HCT116 (cell line): ENCODE measurements around the gene KHDC4. TPM values are rescaled to one million over a fixed set of nuclear protein-coding genes. Genes with fewer than 3 reads are reported as not detected.

Experiments used
- ATAC-seq: fragments of 200-7000 bp; cut with Tn5 transposase; 2 replicates; pipeline ENCODE4 v1.9.1; 2020; ENCODE audit warnings: mild to moderate bottlenecking, moderate library complexity
- BruUV-seq: library from RNA; stranded (reverse); fragments of 400-500 nt; replicated peaks from 2 replicates; lab custom pipeline; 2021; lab: Mats Ljungman, UMichigan
- CTCF ChIA-PET: fragments of 300-600 bp; sonication (Branson Sonifier 250); formaldehyde crosslinking; loops from one replicate; lab custom pipeline; 2021; ENCODE audit warnings: antibody characterized with exemption; lab: Charles Lee
- POLR2A ChIA-PET: fragments of 300-600, 350-600 bp; sonication (Branson Sonifier 250); formaldehyde crosslinking; loops from one replicate; lab custom pipeline; 2021; ENCODE audit warnings: antibody characterized with exemption; lab: Charles Lee
- RAD21 ChIA-PET, 2 experiments: fragments of 300-600 bp; sonication (Branson Sonifier 250); formaldehyde crosslinking; loops; one replicate each; lab custom pipeline; 2023; ENCODE audit warnings: low total read pairs in 2 of 2; ENCODE audit not compliant: uncharacterized antibody in 2 of 2, unreplicated experiment in 2 of 2, low non-redundant PET in 1 of 2; lab: Charles Lee
- DNase-seq: peaks from one replicate; pipeline ENCODE4 v3.0.0-alpha.2; 2010; ENCODE audit warnings: low read depth, low spot score
- H2AFZ ChIP-seq: fragments of 200-600 bp; shearing (Covaris generic), sonication (generic); 2 replicates; pipeline ENCODE4 v1.6.1; 2017; ENCODE audit warnings: low read depth, mixed run types, mixed read lengths, antibody characterized with exemption, low read length; ENCODE audit not compliant: poor library complexity, severe bottlenecking
- H3K27ac ChIP-seq: 2 replicates; pipeline ENCODE4 v1.5.1; 2012; ENCODE audit warnings: low read depth, low read length
- H3K27me3 ChIP-seq: fragments of 200-600 bp; sonication (generic); 2 replicates; pipeline ENCODE4 v1.6.1; 2016; ENCODE audit warnings: mixed run types, low read length, mixed read lengths; ENCODE audit not compliant: insufficient read depth
- H3K36me3 ChIP-seq, 2 experiments: fragments of 200-500 bp in 1 of 2; fragments of 200-600 bp in 1 of 2; sonication (Bioruptor generic) in 1 of 2; sonication (generic) in 1 of 2; 2 replicates each; pipeline versions ENCODE4 v1.5.1 to v1.6.1; 2014 to 2016; ENCODE audit warnings: low read length in 2 of 2, inconsistent platforms in 1 of 2, mixed read lengths in 1 of 2, mixed run types in 1 of 2; ENCODE audit not compliant: insufficient read depth in 2 of 2, control insufficient read depth in 1 of 2
- H3K4me1 ChIP-seq, 2 experiments: fragments of 200-600 bp in 1 of 2; sonication (generic) in 1 of 2; 2 replicates each; pipeline versions ENCODE4 v1.5.1 to v1.6.1; 2012 to 2017; ENCODE audit warnings: low read length in 2 of 2, inconsistent platforms in 1 of 2, mild to moderate bottlenecking in 1 of 2, mixed read lengths in 1 of 2, mixed run types in 1 of 2, moderate library complexity in 1 of 2; ENCODE audit not compliant: insufficient read depth in 2 of 2, control insufficient read depth in 1 of 2
- H3K4me2 ChIP-seq: fragments of 200-600 bp; sonication (generic); 2 replicates; pipeline ENCODE4 v1.6.1; 2017; ENCODE audit warnings: mixed run types, low read length, mixed read lengths
- H3K4me3 ChIP-seq, 2 experiments: fragments of 200-600 bp in 1 of 2; sonication (generic) in 1 of 2; replicated peaks in 1 of 2; 2 replicates each; pipeline ENCODE4 v1.5.1; 2011 to 2016; ENCODE audit warnings: low read length in 2 of 2, control low read depth in 1 of 2, low read depth in 1 of 2, mild to moderate bottlenecking in 1 of 2, mixed read lengths in 1 of 2, mixed run types in 1 of 2
- H3K79me2 ChIP-seq: fragments of 200-600 bp; sonication (generic); 2 replicates; pipeline ENCODE4 v1.6.1; 2017; ENCODE audit warnings: mild to moderate bottlenecking, mixed run types, low read length, moderate library complexity, mixed read lengths; ENCODE audit not compliant: insufficient read depth
- H3K9ac ChIP-seq: fragments of 200-600 bp; sonication (generic); 2 replicates; pipeline ENCODE4 v1.6.1; 2016; ENCODE audit warnings: low read length, mixed read lengths
- H3K9me2 ChIP-seq: fragments of 200-600 bp; sonication (generic), shearing (Covaris generic); 2 replicates; pipeline ENCODE4 v1.6.1; 2017; ENCODE audit warnings: mixed run types, mild to moderate bottlenecking, moderate library complexity; ENCODE audit not compliant: insufficient read depth
- H3K9me3 ChIP-seq, 2 experiments: fragments of 200-500 bp in 1 of 2; fragments of 200-600 bp in 1 of 2; sonication (Bioruptor generic) in 1 of 2; sonication (generic) in 1 of 2; 2 replicates each; pipeline ENCODE4 v1.6.1; 2014 to 2017; ENCODE audit warnings: low read length in 2 of 2, mixed read lengths in 2 of 2, inconsistent platforms in 1 of 2, low read depth in 1 of 2, mild to moderate bottlenecking in 1 of 2, mixed run types in 1 of 2, moderate library complexity in 1 of 2; ENCODE audit not compliant: control insufficient read depth in 1 of 2, insufficient read depth in 1 of 2
- H4K20me1 ChIP-seq: fragments of 200-600 bp; sonication (generic), shearing (Covaris generic); 2 replicates; pipeline ENCODE4 v1.6.1; 2017; ENCODE audit warnings: mixed run types, mild to moderate bottlenecking, moderate library complexity; ENCODE audit not compliant: insufficient read depth
- ATF3 ChIP-seq: IDR thresholded peaks from 2 replicates; pipeline ENCODE4 v1.6.1; 2012
- CEBPB ChIP-seq: IDR thresholded peaks from 2 replicates; pipeline ENCODE4 v1.6.1; 2012; ENCODE audit warnings: low read depth
- EZH2 ChIP-seq: fragments of 200-600 bp; sonication (generic); IDR thresholded peaks from 2 replicates; pipeline ENCODE4 v1.6.1; 2017; ENCODE audit warnings: antibody characterized with exemption, mixed run types
- EZH2phosphoT487 ChIP-seq: fragments of 200-600 bp; IDR thresholded peaks from 2 replicates; pipeline ENCODE4 v1.6.1; 2018; ENCODE audit warnings: antibody characterized with exemption, borderline replicate concordance
- JUND ChIP-seq: IDR thresholded peaks from 2 replicates; pipeline ENCODE4 v1.6.1; 2012
- POLR2AphosphoS5 ChIP-seq: IDR thresholded peaks from 2 replicates; pipeline ENCODE4 v1.6.1; 2011; ENCODE audit warnings: mild to moderate bottlenecking, low read depth, low read length, moderate library complexity
- SP1 ChIP-seq: IDR thresholded peaks from 2 replicates; pipeline ENCODE4 v1.6.1; 2012; ENCODE audit warnings: low read depth
- ZFX ChIP-seq: fragments of 450-650 bp; IDR thresholded peaks from 2 replicates; pipeline ENCODE4 v1.6.1; 2017
- ZNF274 ChIP-seq: fragments of 200-500 bp; sonication (Bioruptor generic); IDR thresholded peaks from 2 replicates; pipeline ENCODE4 v1.6.1; 2014; ENCODE audit warnings: mild to moderate bottlenecking, low read depth, low read length, inconsistent platforms
- intact Hi-C: fragments of 100-400 bp; cut with micrococcal nuclease; formaldehyde crosslinking; loops from 2 replicates; pipeline ENCODE4 v1.10.0; 2022
- total RNA-seq: library from RNA; stranded (reverse); gene quantifications from one replicate; pipeline ENCODE4 v1.2.1, GENCODE V29; 2021; ENCODE audit not compliant: unreplicated experiment

The KHDC4 gene
- total RNA-seq, 1 experiment from 2014 or later, result 60.7 TPM

- RAD21 ChIA-PET, result no interaction called here
- Histone ChIP-seq H3K9ac (no peak overlapping the region), H3K4me3 (no peak overlapping the region), H3K4me2 (no peak overlapping the region), H3K4me1 (peaks cover 1 to 22% of the 10 kb centered on the region in 2 experiments), H3K27me3 (no peaks in the 10 kb centered on the region), H3K27ac (no peak overlapping the region), H3K36me3 (peaks cover 19 to 23% of the 10 kb centered on the region in 2 experiments; a peak in 3 of 4 replicates), H4K20me1 (no peaks in the 10 kb centered on the region), H3K9me2 (no peaks in the 10 kb centered on the region), H3K79me2 (peaks cover 35% of the 10 kb centered on the region), H2AFZ (no peak overlapping the region), H3K9me3 (no peaks in the 10 kb centered on the region)
- TF ChIP-seq JUND, result no peak
- TF ChIP-seq EZH2phosphoT487, result no peak
- no peak for TF ChIP-seq POLR2AphosphoS5
- no peak for TF ChIP-seq EZH2
- no peak for TF ChIP-seq ZFX
- no peak for TF ChIP-seq SP1
- intact Hi-C loops, result no loop called here
- DNase-seq, result no peak
- POLR2A ChIA-PET, result interaction anchor here (1.3 to 1.8 kb wide), 2 partner anchors 10 to 15 kb away, joined by 6 to 7 read pairs; partner anchors contain the start of gene ARHGEF2
- no peak for ATAC-seq
- BruUV-seq, result TSS peak; percentile 4
- CTCF ChIA-PET, result interaction anchor here (1.7 kb wide), 1 partner anchor 30 kb away, joined by 4 read pairs; no protein-coding TSS in a partner anchor
Observed at GRCh38 chr1:155968051-155968400, 33.8 kb upstream of the KHDC4 start.

- Histone ChIP-seq H3K9me2 (no peaks in the 10 kb centered on the region), H3K27me3 (no peaks in the 10 kb centered on the region), H3K4me2 (no peak overlapping the region), H3K4me1 (peaks cover 6 to 28% of the 10 kb centered on the region in 2 experiments), H4K20me1 (no peaks in the 10 kb centered on the region), H3K9me3 (no peaks in the 10 kb centered on the region), H2AFZ (no peak overlapping the region), H3K36me3 (peaks cover 19 to 27% of the 10 kb centered on the region in 2 experiments; a peak in 3 of 4 replicates), H3K9ac (no peak overlapping the region), H3K79me2 (peaks cover 30% of the 10 kb centered on the region), H3K4me3 (no peak overlapping the region), H3K27ac (no peak overlapping the region)
- intact Hi-C loops, result no loop called here
- DNase-seq (no peak), ATAC-seq (no peak)
- no peak for TF ChIP-seq ZNF274
- no peak for TF ChIP-seq CEBPB
- TF ChIP-seq POLR2AphosphoS5, result 0 out of 2 replicates have a peak, but pooled peaks have one; percentile 12
- TF ChIP-seq ATF3, result no peak
- CTCF ChIA-PET, result interaction anchor here (1.7 kb wide), 1 partner anchor 30 kb away, joined by 4 read pairs; no protein-coding TSS in a partner anchor
- RAD21 ChIA-PET, result no interaction called here
- POLR2A ChIA-PET, result interaction anchor here (1.3 to 1.8 kb wide), 2 partner anchors 11 to 16 kb away, joined by 6 to 7 read pairs; partner anchors contain the start of gene ARHGEF2
- BruUV-seq, result no TSS peak
Observed at GRCh38 chr1:155967341-155968050, 33.3 kb upstream of the KHDC4 start.
